Esophagus muscularis mucosa (tissue), 3 donors: Measurements from ENCODE around the gene BRMS1.

Experiments
- POLR2A ChIP-seq: fragments of 450-650 bp; IDR thresholded peaks from one replicate; pipeline ENCODE4 v1.6.1; 2017; ENCODE audit warnings: antibody characterized with exemption, moderate library complexity, mild to moderate bottlenecking, low read depth
- TF ChIP-seq, protein P1 (sequence below), 3 experiments: fragments of 200-600 bp in 2 of 3; fragments of 450-650 bp in 1 of 3; sonication (generic) in 2 of 3; IDR thresholded peaks; one replicate each; pipeline ENCODE4 v1.5.1; 2017 to 2019; ENCODE audit warnings: antibody characterized with exemption in 3 of 3, mild to moderate bottlenecking in 2 of 3, moderate library complexity in 1 of 3

DNA sequence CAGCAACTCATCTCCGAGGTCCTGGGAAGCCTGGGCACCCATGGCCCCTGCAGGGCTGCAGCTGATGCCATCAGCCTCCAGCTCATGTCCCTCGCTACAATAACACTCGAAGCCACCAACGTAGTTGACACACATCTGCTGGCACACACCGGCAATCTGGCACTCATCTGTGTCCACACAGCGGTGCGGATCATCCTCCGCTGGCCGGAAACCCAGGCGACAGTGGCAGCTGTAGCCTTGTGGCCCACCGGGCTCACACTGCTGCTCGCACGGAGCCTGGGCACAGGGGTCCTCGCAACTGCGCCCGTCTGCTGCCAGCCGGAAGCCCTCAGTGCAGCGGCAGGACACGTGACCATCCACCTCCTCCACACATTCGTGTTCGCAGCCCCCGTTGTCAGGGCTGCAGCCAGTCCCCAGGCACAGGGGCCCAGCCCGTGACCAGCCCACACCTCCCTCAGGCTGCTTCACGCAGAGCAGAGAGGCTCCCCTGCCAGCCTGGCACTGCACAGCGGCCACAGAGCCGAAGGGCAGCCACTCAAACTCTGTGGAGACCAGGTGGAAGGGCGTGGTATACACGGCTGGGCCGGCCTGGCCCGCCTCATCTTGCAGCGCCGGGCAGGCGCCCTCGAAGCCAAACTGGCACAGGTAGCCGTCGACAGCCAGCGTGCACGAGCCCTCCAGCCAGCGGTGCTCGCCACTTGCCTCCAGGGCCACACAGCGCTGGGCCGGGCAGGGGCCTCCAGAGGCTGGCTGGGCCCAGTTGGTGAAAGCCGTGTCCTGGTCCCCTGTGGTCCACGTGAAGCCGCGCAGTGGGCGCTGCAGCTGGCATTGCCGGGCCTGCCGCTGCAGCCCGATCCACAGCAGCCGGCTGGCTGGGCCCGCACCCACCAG lies 28.7 kb downstream of the BRMS1 start:
- TF ChIP-seq, protein P1, sequence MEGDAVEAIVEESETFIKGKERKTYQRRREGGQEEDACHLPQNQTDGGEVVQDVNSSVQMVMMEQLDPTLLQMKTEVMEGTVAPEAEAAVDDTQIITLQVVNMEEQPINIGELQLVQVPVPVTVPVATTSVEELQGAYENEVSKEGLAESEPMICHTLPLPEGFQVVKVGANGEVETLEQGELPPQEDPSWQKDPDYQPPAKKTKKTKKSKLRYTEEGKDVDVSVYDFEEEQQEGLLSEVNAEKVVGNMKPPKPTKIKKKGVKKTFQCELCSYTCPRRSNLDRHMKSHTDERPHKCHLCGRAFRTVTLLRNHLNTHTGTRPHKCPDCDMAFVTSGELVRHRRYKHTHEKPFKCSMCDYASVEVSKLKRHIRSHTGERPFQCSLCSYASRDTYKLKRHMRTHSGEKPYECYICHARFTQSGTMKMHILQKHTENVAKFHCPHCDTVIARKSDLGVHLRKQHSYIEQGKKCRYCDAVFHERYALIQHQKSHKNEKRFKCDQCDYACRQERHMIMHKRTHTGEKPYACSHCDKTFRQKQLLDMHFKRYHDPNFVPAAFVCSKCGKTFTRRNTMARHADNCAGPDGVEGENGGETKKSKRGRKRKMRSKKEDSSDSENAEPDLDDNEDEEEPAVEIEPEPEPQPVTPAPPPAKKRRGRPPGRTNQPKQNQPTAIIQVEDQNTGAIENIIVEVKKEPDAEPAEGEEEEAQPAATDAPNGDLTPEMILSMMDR (IDR thresholded peaks at IDR 0.05), result no peak
- TF ChIP-seq POLR2A, result no peak
